AG09309 (cell line): Measurements from ENCODE around the gene JAKMIP1.

Source experiments
- DNase-seq: peaks from one replicate; pipeline ENCODE4 v3.0.0-alpha.2; 2010; ENCODE audit warnings: low read depth
- H3K4me3 ChIP-seq: 2 replicates; pipeline ENCODE4 v1.5.1; 2011; ENCODE audit warnings: mild to moderate bottlenecking, low read depth, low read length, moderate library complexity; ENCODE audit not compliant: control insufficient read depth
- TF ChIP-seq, protein P1 (sequence below): IDR thresholded peaks from 2 replicates; pipeline ENCODE4 v1.5.1; 2011; ENCODE audit warnings: mild to moderate bottlenecking, low read depth, low read length, inconsistent platforms; ENCODE audit not compliant: insufficient read depth, control insufficient read depth; ENCODE audit errors: missing control alignments

The JAKMIP1 gene

DNA sequence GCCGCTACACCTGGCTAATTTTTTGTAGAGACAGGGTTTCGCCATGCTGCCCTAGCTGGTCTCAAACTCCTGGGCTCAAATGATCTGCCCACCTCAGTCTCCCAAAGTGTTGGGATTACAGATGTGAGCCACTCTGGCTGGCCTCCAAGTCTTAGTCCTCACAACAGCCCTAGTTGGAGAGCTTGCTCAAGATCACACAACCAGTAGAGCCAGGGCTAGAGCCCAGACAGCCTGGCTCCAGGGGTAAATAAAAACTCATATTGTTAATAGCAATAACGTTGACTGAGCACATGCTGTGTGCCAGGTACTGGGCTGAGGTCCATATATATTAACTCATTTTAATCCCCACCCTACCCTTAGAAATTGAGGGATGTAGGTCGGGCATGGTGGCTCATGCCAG is 7.3 kb upstream of the JAKMIP1 start:
- TF ChIP-seq, protein P1, sequence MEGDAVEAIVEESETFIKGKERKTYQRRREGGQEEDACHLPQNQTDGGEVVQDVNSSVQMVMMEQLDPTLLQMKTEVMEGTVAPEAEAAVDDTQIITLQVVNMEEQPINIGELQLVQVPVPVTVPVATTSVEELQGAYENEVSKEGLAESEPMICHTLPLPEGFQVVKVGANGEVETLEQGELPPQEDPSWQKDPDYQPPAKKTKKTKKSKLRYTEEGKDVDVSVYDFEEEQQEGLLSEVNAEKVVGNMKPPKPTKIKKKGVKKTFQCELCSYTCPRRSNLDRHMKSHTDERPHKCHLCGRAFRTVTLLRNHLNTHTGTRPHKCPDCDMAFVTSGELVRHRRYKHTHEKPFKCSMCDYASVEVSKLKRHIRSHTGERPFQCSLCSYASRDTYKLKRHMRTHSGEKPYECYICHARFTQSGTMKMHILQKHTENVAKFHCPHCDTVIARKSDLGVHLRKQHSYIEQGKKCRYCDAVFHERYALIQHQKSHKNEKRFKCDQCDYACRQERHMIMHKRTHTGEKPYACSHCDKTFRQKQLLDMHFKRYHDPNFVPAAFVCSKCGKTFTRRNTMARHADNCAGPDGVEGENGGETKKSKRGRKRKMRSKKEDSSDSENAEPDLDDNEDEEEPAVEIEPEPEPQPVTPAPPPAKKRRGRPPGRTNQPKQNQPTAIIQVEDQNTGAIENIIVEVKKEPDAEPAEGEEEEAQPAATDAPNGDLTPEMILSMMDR, result no peak
- no peak for DNase-seq
- no peak overlapping the region for H3K4me3 ChIP-seq

DNA sequence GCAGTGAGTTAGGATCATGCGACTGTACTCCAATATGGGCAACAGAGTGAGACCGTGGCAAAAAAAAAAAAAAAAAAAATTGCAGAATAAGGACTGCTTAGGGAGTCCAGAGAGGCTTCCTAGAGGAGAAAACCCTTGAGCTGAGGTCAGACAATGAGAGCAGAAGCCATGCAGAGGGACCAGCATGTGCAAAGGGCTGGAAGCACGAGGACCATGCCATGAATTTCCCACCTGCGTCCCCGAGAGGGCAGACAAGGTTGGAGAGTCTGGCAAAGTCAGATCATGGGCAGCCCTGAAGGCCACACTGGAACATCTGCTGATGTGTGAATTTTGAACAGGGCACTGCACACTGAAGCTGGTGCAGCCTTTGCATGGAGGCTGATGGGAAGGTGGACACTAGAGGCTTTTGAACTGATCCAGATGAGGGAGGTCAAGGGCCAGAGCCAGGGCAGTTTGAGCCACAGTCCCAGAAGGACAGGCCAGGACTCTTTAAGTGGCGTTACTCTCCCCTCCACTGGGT is 6.5 kb upstream of the JAKMIP1 start:
- DNase-seq, result no peak
- TF ChIP-seq, protein P1, result no peak
- no peak overlapping the region for H3K4me3 ChIP-seq

DNA sequence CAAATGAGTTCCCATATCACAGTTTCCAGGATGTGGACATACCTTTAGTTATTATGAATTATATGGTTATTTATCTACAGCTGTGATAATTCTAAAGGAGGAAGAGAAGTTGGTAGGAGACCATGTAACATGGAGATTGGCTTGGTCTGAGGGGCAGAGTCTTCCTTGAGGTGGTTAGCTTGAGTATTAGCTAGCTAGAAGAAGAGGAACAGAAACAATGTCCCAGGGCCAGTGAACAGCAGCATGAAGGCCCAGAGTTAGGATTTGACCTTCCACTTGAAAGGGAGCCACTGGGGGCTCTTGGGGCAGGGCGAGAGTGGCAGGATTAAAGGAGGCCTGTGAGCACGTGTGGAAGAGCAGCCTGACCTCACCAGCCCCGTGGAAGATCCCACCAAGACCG is 5.6 kb upstream of the JAKMIP1 start:
- no peak for DNase-seq
- TF ChIP-seq, protein P1, result no peak
- no peak overlapping the region for H3K4me3 ChIP-seq

DNA sequence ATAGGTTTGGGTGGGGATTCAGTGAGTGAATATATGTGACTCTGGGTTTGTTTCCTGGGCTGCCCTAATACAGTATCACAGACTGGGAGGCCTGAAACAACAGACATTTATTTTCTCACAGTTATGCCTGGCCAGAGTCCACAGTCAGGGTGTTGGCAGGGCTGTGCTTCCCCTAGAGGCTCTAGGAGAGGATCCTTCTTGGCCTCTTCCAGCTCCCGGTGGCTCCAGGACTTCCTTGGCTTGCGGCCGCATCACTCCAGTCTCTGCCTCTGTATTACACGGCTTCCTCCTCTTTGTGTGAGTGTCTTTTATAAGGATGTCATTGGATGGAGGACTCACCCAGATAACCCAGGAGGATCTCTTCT is 5.2 kb upstream of the JAKMIP1 start:
- DNase-seq, result no peak
- no peak overlapping the region for H3K4me3 ChIP-seq
- TF ChIP-seq, protein P1, result no peak

DNA sequence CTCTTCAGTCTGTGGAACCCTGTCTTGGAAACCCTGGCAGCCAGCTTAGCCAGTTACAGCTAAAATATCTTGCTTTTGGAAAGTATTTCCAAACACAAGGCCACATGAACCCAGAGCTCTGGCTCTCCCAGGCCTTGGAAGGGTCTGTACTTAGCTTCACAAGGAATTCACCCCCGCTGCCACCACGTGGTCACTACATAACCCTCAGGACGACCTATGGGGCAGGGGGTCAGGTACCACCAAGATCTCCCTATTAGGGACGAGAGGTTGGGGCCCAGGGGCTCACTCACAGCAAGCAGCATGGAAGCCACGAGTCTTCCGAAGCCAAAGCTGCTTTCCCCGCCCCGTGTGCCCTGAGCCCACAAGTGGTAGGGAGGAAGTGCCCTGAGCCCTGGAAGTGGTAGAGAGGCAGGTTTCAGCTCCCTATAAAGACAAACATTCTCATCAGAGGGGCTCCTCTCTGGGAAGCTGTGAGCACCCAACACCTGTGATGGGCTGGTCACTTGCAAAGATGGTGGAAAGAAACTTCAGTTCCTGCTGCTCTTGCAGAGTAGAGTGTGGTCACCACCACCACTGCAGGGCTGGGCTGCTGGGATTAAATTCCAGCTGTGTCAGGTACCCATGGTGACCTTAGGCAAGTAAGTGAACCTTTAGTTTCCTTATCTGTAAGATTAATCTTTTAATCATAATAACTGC is 4.7 kb upstream of the JAKMIP1 start:
- TF ChIP-seq, protein P1, result no peak
- no peak for DNase-seq
- no peak overlapping the region for H3K4me3 ChIP-seq

DNA sequence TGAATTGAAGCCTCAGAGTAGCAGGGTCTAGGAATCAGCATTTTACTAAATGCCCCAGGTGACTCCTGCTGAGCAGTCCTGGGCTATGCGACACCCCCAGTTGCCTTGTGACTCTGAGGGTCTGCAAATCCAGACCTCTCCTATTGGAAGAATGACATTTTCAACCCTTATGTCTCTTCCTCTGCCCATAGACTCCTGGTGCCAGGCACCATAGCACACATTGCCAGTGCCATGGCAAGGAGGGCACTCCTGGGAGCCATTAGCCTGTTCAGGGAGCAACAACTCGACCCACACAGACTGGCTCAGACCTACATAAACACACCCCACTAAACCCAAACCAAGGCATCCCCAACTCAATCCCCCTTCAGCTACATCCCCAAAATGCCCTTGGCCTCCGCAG is 3.7 kb upstream of the JAKMIP1 start:
- no peak for DNase-seq
- TF ChIP-seq, protein P1, result no peak
- no peak overlapping the region for H3K4me3 ChIP-seq

DNA sequence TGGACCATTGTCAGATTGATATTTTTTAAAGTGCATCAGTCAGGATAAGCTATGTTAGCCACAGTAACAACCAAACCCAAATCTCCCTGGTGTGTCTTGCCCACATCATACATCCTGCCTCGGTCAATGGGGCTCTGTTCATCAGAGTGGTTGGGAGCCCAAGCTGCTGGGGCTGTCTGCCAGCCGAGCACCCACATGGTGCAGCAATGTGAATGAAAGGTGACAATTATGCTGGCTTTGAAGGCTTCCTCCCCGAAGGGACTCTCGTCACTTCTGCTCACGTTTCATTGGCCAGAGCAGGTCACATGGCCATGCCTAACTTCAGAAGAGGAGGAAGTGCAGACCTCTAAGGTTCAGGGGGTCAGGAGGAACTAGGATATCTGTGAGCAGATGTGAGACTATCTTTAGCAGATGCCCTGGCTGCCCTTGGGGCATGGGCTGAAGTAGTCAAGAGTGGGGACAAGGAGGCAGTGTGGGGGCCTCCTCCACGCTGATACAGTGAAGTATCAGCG is 1.3 kb upstream of the JAKMIP1 start:
- no peak for DNase-seq
- no peak overlapping the region for H3K4me3 ChIP-seq

More for the DNA sequence above, 1.3 kb upstream of the JAKMIP1 start:
- TF ChIP-seq, protein P1, result no peak
